ENCODE measurements around the gene TAGAP.

The TAGAP gene

DNA sequence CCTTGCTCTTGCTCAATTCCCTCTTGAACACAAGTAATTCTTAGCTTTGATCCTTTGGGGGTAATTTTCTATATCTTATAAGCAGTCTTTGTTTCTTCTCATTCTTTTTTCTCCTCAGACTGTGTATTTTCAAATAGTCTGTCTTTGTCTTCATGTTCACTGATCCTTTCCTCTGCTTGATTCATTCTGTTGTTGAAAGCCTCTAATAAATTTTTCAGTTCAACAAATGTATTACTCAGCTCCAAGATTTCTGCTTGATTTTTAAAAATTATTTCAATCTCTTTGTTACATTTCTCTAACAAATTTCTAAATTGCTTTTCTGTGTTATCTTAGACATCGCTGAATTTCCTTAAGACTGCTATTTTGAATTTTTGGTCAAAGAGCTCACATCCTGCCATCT is 56.3 kb downstream of the TAGAP start:
- Histone ChIP-seq H4K91ac (ENCODE audit: low read depth, low read length, poor library complexity) (no peak overlapping the region), H3K4ac (ENCODE audit: low read length) (no peak overlapping the region), H3K14ac (ENCODE audit: low read length) (no peak overlapping the region), H3K9me3 (replicated peaks in 1 of 2; ENCODE audit: control insufficient read depth in 2 of 2, insufficient read depth in 1 of 2, low read depth in 1 of 2, low read length in 2 of 2) (peaks cover 7 to 13% of the 10 kb centered on the region in 2 donors), H3K23ac (ENCODE audit: low read depth, low read length, poor library complexity) (no peak overlapping the region), H2BK5ac (ENCODE audit: low read length) (no peak overlapping the region), H2BK12ac (ENCODE audit: low read length) (no peak overlapping the region), H2BK15ac (ENCODE audit: low read length) (no peak overlapping the region), H4K8ac (ENCODE audit: low read depth, low read length) (no peak overlapping the region), H3K27me3 (ENCODE audit: control insufficient read depth in 3 of 3, insufficient read depth in 3 of 3, low read depth in 1 of 3, low read length in 3 of 3) (no peaks in the 10 kb centered on the region), H3K79me1 (ENCODE audit: low read depth, low read length) (peaks cover 1% of the 10 kb centered on the region), H3K4me1 (ENCODE audit: control insufficient read depth in 2 of 2, insufficient read depth in 1 of 2, low read depth in 1 of 2, low read length in 2 of 2) (no peaks in the 10 kb centered on the region), H2BK120ac (ENCODE audit: low read depth, low read length) (no peak overlapping the region), H2AFZ (ENCODE audit: low read length) (no peak overlapping the region), H3K27ac (replicated peaks; ENCODE audit: low read length) (no peak overlapping the region), H3K36me3 (replicated peaks in 1 of 2; ENCODE audit: control insufficient read depth in 2 of 2, insufficient read depth in 2 of 2, low read length in 2 of 2) (peaks cover 3 to 10% of the 10 kb centered on the region in 2 donors), H3K18ac (ENCODE audit: low read length) (no peak overlapping the region), H3K4me3 (ENCODE audit: low read length in 2 of 2) (no peak overlapping the region), H3K9ac (ENCODE audit: low read depth, low read length, poor library complexity) (no peak overlapping the region), H2AK5ac (ENCODE audit: low read depth, low read length) (no peak overlapping the region), H3K4me2 (ENCODE audit: insufficient read depth, low read length, poor library complexity, severe bottlenecking) (no peak overlapping the region)
- DNase-seq (ENCODE audit: low spot score), result no peak
- no CpG with 5 or more reads among the region's 1 CpG for WGBS, 2 donors (ENCODE audit: extremely low coverage in 2 of 2, insufficient read length in 2 of 2, insufficient replicate concordance in 1 of 2)

DNA sequence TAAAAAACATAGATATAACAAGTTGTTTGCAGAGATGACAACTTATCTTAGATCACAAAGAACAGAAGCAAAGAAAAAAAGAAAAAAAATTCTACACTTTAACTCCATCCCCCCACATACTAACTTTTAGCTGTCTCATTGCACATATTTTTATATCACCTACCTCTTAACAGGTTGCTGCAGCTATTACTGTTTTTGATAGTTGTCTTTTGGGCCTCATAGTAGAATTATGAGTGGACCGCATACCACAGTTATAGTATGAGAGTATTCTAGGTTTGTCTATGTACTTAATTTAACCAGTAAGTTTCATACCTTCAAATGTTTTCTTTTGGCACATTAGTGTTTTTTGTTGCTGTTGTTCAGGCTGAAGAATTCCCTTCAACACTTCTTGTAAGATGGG is 57.1 kb downstream of the TAGAP start:
- H4K8ac ChIP-seq (ENCODE audit: low read depth, low read length), result no peak overlapping the region
- peaks cover 7 to 13% of the 10 kb centered on the region in 2 donors for H3K9me3 ChIP-seq (replicated peaks in 1 of 2; ENCODE audit: control insufficient read depth in 2 of 2, insufficient read depth in 1 of 2, low read depth in 1 of 2, low read length in 2 of 2)

More for the DNA sequence above, 57.1 kb downstream of the TAGAP start:
- Histone ChIP-seq H3K4me3 (ENCODE audit: low read length in 2 of 2) (no peak overlapping the region), H2BK12ac (ENCODE audit: low read length) (no peak overlapping the region), H3K4me1 (ENCODE audit: control insufficient read depth in 2 of 2, insufficient read depth in 1 of 2, low read depth in 1 of 2, low read length in 2 of 2) (no peaks in the 10 kb centered on the region), H2BK120ac (ENCODE audit: low read depth, low read length) (no peak overlapping the region), H2AK5ac (ENCODE audit: low read depth, low read length) (no peak overlapping the region), H3K23ac (ENCODE audit: low read depth, low read length, poor library complexity) (no peak overlapping the region), H2BK5ac (ENCODE audit: low read length) (no peak overlapping the region), H3K27me3 (ENCODE audit: control insufficient read depth in 3 of 3, insufficient read depth in 3 of 3, low read depth in 1 of 3, low read length in 3 of 3) (no peaks in the 10 kb centered on the region), H3K79me1 (ENCODE audit: low read depth, low read length) (peaks cover 1% of the 10 kb centered on the region), H3K14ac (ENCODE audit: low read length) (no peak overlapping the region), H3K18ac (ENCODE audit: low read length) (no peak overlapping the region), H3K9ac (ENCODE audit: low read depth, low read length, poor library complexity) (no peak overlapping the region), H3K27ac (replicated peaks; ENCODE audit: low read length) (no peak overlapping the region), H3K36me3 (replicated peaks in 1 of 2; ENCODE audit: control insufficient read depth in 2 of 2, insufficient read depth in 2 of 2, low read length in 2 of 2) (peaks cover 3 to 6% of the 10 kb centered on the region in 2 donors), H3K4me2 (ENCODE audit: insufficient read depth, low read length, poor library complexity, severe bottlenecking) (no peak overlapping the region), H2BK15ac (ENCODE audit: low read length) (no peak overlapping the region), H3K4ac (ENCODE audit: low read length) (no peak overlapping the region), H2AFZ (ENCODE audit: low read length) (no peak overlapping the region), H4K91ac (ENCODE audit: low read depth, low read length, poor library complexity) (no peak overlapping the region)
- no CpG with 5 or more reads among the region's 1 CpG for WGBS, 2 donors (ENCODE audit: extremely low coverage in 2 of 2, insufficient read length in 2 of 2, insufficient replicate concordance in 1 of 2)
- DNase-seq (ENCODE audit: low spot score), result no peak

Data from neuronal stem cell (in vitro differentiated cells).